Occipital lobe (tissue), 2 donors: ENCODE measurements around the gene ADK. TPM values are rescaled to one million over a fixed set of nuclear protein-coding genes. Genes with fewer than 3 reads are reported as not detected.

Source experiments
- DNase-seq: peaks from one replicate; lab custom pipeline; 2025; lab: John Stamatoyannopoulos, UW
- total RNA-seq: library from RNA; depleted of rRNA; stranded (reverse); fragments of >200 nt; gene quantifications from one replicate; pipeline ENCODE4 v1.2.3, GENCODE V29; 2014

ADK gene
- total RNA-seq, 1 donor from 2014 or later = 39.8 TPM

DNA sequence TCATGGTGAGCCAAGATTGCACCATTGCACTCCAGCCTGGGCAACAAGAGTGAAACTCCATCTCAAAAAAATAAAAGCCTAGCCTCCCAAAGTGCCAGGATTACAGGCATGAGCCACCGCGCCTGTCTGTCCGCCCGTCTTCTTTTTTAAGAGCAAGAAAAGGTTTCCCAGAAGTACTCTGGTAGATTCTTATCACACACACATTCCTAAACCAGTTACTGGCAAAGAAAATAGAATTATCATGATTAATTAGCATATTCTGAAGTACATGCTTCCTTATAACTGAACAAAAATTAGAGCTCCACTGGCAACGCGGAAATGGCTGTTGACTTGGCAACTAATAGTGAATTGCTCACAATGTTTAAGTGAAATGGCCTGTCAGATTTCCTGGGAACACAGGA, 87.0 kb downstream of the ADK start:
- DNase-seq = no peak

DNA sequence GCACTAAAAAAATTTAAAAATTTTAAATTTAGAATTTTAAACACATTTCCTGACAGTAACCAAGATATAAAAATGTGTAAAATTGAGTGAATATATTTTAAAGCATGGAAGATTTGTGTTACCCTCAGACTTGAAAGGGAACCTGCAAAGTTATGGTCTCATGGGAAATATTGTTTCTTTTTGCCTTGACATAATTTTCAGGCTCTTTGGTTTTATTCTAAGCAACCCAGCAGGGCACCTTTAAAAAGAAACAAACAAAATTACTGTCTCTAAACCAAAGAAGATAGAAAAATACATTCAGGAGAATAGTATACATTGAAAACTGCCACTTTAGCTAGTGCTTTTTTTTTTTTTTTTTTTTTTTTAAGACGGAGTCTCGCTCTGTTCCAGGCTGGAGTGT, 87.5 kb downstream of the ADK start:
- no peak for DNase-seq

DNA sequence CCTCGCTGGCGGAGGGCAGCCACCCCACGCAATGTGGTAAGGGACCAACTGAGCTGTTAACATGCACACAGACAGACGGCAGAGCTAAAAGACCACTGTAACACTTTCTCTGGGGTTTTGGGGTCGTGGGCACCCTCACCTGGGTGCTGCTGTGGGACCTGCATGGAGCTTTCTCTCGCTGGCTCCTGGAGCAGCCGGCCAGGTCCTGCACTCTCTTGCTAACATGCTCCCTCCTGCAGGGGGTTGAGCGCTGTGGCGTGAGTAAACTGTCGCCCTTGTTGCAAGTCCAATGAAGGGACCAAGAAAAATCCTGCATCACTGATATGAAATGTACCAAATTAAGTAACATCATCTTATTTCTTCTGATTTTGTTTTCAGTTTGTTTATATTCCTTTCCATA, 92.0 kb downstream of the ADK start:
- DNase-seq = no peak

DNA sequence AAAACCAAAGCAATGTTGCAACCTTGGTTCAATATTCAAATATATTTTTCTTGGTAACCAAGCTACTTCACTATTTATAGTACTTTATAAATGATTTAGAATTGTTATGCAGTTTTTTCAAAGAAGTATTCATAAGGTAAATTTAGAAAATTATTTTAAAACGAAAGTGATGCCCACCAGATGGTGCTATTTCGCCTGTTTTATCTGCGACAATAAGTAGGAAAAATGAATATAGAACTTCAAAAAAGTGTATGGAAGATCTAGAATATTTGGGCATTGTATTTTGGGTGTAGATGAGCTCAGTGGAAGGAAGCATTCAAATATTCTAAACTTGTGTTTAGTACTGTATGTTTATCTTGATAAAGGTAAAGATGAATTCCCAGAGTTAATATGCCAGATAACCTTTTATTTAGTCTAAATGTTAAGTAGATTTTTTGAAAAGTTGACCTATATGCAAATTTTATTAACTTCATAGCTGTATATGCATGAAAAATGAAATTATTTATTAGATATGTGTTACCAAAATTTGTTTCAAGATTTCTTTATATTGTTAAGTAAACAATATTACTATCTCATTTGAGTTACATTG, 93.2 kb downstream of the ADK start:
- no peak for DNase-seq

DNA sequence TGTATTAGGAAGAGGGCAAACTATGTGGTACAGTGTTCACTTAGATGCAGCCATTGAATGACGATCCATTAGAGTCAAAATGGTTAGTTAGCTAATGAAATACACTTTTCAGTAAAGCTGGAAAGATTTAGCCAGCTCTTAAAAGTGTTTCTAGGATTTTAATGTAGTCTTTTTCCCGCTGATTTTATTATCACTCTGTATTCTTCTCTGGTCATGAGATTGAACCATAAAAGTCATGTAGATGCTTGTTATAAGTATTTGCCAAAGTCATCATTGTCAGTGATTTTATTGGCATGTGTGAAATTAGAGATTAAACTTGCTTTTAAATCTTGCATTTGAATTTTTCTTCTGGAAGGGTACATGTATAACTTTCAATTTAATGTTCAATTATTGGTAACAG, 93.8 kb downstream of the ADK start:
- no peak for DNase-seq

DNA sequence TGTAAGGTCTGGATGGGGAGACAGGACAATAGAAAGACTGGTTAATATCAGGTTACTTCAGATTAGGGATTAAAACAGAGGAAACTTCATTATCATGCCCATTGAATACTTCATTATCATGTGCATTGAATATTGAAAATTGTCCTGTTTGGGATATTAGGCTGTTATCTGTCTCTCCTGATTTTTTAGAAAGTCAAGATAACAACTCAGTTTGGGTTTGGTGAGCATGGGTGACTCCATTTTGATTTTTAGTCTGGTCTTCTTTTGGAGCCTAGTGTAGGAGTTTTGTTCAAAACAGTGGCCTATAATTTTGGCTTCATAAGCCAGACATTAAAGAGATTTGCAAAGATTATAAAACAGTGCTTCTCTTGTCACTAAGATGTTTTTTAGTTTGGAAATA, 95.5 kb downstream of the ADK start:
- DNase-seq = no peak

DNA sequence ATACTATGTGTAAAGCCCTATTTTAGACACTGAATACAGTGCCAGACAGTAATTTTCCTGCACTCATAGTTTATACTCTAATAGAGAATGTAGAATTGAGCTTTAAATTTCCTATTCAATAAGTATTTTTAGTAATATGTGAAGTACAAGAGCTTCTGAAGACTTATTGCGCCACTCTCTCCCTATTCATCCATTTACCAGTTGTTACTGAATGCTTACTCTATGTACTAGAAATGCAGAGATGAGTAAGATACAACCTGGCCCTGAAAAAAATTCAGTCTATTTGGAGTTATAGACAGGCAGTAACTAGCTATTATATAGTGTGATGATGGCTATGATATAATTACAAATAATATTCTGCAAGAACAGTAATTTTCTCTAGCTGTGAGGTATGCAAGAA, 98.8 kb downstream of the ADK start:
- DNase-seq = no peak

DNA sequence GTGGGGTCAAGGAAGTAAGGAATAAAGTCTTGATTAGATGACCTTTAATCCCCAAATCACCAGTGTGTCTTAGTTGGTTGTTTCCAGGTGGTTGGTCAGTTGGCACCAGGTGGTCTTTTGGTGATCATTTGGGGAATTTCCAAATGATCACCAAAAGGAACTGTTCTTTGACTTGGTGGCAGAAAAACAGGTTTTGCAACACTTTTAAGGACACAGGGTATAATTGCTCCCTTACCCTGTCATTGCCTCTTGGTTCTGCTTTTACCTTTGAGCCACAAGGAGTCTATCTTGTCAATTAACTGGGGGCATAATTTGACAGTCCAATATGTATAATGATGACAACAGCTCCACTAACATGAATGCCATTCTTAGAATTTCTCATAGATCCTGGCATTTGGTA, 104.2 kb downstream of the ADK start:
- DNase-seq = no peak

DNA sequence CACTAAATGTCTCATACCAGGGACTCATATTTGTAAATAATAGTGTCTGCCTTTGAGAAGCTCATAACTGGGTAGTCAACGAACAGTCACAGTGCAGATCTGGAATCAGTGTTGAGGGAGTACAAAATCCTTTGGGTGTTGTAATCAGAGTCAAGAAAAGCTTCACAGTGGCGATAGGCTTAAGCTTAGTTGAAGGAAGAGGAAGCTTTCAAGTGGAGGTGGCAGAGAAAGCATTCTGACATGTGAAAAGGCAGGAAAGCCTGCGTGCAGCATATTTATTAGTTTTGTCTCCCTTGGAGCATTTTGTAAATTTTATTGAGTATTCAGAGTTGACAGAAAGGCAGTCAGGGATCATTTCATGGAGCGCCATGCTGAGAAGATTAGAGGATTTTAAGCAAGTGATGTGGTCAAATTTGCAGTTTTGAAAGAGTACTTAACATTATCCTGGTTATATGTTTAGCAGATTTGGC, 104.9 kb downstream of the ADK start:
- DNase-seq = no peak

DNA sequence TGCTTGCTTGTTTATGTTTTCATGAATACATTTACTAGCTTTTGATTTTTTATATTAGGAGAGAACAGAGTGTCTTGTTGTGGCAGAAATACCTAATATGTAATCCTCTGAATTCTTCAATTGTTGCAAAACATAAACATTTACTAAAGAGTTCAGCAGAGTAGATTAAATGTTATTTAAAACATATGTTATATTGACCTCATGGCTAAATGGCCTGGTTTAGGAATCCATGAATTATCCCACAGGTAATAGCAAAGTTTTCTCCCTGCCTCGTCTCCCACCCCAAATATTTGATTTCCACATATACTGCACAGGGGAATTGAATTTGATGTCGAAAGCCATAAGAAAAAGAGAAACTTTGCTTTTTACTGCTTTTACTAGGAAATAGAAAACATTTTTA, 111.8 kb downstream of the ADK start:
- DNase-seq = no peak

DNA sequence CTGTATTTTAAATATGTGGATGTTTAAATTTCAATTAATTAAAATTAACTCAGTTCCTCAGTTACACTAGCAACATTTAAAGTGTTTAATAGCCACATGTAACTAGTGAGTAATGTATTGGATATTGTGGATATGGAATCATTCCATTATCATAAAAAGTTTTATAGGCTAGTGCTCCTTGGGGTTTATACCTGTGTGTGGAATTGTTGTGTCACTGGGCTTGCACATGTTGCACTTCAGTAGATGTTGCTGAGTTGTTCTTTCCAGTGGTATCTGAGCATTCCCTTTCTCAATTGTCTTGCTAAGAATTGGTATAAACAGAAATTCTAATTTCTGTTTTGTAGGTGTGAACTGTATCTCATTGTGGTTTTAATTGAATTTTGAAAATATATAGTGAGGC, 113.0 kb downstream of the ADK start:
- DNase-seq = no peak

DNA sequence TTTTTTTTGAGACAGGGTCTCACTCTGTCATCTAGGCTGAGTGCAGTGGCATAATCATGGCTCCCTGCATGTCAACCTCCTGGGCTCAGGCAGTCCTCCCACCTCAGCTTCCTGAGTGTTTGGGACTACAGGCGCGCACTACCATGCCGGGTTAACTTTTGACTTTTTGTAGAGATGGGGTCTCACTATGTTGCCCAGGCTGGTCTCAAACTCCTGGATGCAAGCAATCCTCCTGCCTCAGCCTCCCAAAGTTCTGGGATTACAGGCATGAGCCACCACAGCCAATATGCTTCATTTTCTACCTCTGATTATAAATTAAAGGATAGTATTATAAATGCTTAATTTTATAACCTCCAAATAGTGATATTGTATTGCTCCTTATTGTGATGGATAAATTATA, 121.3 kb downstream of the ADK start:
- DNase-seq = no peak

DNA sequence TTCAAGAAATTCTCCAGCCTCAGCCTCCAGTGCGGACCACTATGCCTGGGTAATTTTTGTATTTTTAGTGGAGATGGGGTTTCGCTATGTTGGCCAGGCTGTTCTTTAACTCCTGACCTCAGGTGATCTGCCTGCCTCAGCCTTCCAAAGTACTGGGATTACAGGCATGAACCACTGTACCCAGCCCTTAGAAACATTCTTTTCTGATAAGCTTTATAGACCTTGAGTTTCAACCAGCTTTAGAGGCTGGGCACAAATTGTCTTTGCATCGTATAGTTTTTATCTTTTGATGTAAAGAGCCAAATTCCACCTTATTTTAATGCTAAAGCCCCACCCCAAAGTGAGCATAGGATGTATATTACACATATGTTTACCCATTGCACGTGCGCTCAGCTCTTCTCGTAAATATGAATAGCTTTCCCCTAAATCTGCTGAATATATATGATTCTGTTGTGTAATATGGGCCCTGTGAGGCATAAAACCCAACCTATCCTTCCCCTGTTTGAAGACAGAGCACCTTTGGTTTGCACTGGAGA, 124.8 kb downstream of the ADK start:
- DNase-seq = no peak

DNA sequence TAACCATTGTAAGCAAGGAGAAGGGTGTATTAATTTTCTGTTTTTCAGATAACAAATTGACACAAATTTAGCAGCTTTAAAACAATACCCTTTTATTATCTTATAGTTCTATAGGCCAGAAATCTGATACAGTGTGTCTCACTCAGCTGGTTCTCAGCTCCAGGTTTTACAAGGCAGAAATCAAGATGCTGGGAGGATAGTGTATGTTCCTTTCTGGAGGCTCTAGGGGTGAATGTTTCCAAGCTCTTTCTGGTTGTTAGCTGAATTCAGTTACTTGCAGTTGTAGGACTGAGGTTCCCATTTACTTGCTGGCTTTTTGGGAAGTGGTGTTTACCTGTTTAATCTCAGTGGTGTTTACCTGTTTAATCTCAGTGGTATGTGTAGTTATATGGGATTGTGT, 125.4 kb downstream of the ADK start:
- DNase-seq = no peak

DNA sequence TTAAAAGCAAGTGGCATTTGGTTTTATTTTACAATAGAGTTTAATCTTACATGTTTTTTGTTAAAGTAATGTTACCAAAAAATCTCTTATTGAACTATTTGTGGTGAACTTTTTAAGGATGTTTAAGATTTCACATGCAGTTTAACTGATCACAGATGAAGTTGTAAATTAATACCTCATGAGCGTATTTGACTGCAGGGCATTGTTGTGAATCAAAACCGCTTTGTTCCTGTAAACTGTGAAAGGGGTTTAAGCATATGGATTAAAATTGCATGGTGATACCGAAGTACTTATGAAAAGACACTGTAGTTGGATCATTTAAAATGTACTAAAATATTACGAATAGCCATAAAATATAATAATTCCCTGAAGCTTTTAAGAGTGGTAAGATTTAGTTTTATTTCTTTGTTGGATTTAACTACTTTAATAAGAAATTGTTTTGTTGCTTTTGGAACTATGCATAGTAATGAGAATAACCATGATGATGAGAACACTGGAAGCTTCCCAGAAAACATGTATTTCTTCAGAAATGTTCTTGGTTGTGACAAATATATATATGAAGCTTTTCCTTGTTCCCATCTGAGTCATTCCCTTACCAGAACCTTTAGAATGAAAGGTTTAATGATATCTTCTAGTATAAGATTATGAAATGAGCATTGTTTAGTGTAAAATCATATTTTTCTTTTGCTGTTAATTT, 131.3 kb downstream of the ADK start:
- DNase-seq = no peak

DNA sequence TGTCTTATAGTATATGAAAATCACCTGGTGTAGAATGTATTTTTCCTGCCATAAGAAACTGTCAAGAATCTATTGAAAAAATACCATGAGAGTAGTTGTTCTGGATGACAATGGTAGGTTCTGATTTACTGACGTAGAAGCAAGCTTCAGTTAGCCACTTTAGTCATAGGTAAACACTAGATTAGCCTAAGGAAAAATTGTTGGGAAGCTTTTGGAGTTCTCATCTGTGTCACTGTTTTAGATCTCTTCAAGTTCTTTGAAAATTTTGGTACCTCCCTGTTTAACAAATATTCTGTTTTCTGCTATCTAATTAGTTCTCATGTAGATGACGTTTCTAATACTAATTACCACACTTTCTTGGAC, 131.8 kb downstream of the ADK start:
- DNase-seq = no peak

DNA sequence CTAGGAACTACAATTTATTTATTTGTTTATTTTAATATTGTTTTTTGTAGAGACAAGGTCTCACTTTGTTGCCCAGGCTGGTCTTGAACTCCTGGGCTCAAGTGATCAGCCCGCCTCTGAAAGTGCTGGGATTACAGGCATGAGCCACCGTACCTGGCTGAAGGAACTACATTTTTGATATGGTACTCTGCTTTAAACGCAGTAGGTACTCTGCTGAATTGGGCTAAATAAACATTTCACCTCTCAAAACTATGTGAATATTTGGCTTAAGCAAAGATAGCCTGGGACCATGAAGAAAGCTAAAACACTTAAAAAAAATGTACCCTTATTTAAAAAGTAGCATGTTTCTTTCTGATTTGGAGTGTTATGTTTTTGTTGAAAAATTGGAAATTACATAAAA, 138.2 kb downstream of the ADK start:
- DNase-seq = no peak

DNA sequence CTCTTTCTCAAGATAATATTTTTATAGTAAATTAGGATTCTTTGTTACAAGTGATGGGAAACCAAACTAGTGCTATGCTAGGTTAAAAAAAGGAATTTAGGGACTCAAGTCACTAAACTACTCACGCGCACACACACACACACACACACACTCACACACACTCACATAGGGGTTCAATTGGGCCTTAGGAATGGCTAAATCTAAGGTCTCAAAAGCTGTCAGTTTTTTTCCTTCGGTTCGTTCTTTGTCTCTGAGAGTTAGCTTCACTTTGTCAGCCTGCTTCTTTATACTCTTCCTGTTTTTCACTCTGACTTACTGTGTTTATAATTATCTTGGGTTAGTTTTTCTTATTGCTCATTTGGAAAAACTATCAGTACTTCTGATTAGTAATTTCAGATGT, 138.9 kb downstream of the ADK start:
- no peak for DNase-seq

DNA sequence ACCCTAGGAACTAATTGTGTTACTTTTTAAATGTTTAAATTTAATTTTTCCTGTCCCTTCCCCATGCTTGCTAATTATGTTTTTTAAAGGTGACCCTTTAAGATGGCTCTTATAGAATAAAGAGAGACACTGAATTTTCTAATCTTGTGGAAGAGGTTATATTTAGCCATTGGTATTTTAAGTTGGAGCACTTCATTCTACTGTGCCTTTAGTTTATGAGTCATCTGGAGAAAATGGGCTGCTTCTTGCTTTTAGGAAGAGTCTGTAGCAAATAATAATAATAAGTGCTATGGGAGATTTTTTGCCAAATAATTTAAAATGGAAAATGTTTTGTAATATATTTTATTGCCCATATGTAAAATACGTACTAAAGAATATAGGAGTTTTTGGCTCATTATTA, 139.7 kb downstream of the ADK start:
- DNase-seq = no peak

DNA sequence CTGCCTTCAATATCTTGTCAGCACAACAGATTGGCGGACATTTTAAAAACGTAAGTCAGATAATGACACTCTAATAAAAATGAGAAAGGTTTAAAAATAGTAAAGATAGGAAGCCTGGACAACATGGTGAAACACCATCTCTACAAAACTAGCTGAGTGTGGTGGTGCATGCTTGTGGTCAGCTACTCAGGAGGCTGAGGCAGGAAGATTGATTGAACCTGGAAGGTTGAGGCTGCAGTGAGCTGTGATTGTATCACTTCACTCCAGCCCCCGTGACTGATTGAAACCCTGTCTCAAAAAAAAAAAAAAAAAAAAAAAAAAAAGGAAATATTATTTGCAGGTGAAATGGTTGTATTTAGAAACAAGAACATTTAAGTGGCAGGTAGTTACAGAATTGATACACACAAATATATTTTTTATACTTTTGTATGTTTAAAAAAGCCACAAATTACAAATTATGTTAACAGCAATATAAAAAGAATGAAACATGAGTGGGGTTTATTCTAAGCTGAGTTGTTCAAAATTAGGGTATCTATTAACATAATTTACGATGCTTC, 141.9 kb downstream of the ADK start:
- no peak for DNase-seq

DNA sequence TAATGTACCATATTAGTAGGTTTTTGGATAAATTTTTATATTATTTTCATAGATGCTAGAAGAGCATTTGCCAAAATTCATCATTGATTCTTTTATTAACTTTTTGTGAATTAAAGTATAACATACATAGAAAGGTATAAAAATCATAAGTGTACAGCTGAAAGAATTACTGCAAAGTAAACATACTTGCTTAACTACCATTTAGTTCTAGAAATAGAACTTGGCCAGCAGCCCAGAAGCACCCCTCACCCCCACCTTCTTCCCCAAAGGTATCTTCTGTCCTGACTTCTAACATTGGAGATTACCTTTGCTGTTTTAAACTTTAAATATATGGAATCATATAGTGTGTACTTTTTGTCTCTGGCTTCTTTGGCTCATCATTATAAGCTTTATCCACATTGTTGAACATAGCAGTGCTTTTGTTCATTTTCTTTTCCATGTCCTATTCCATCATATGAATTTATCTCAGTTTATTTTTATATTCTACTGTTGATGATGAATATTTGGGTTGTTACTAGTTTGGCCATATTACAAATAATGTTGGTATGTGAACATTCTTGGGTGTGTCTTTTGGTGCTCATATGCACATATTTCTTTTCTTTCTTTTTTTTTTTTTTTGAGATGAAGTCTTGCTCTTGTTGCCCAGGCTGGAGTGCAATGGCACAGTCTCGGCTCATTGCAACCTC, 142.8 kb downstream of the ADK start:
- no peak for DNase-seq

DNA sequence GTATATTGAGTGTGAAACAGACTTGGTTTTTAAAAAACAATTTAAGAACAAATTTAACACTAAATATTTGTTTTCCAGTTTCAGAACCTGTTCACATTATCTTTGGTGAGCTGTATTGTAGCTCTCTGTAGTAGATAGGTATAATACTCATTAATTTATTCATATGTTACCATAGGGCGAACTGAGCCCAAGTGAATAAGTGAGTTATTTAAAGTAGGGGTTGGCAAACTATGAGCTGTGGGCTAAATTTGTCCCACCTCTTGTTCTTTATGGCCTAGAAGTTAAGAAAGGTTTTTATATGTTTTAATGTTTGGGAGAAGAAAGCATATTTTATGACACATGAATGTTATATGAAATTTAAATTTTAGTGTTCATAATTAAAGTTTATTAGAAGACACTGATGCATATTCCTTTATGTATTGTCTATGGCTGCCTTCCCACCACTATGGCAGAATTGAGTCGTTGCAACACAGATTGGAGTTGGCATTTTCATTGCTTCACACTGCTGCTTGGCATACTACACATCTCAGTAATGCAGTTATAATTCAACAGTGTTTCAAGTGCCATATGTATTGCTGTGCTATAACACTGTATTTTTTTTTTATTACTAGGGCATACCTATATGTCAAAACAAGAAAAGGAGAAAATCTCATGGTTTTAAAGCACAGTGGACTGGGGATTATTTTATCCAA, 146.5 kb downstream of the ADK start:
- DNase-seq = no peak
